Activated B cell treated with CpG ODN at 0.5 μM for 24 hours (primary cell): ENCODE data around the gene HADHB. TPM values are rescaled to one million over a fixed set of nuclear protein-coding genes. Genes with fewer than 3 reads are reported as not detected.
A peak's percentile ranks its signal among the peaks of the same experiment; 100 is the strongest.

Experiments
- ATAC-seq: fragments of 200-7000 bp; cut with Tn5 transposase; one replicate; pipeline ENCODE4 v1.10.0; 2021; ENCODE audit warnings: low read depth, mild to moderate bottlenecking, moderate library complexity
- CTCF ChIA-PET: fragments of 350-600 bp; sonication (Branson Sonifier 250); formaldehyde crosslinking; loops from one replicate; lab custom pipeline; 2021; ENCODE audit warnings: antibody characterized with exemption; lab: Charles Lee
- POLR2A ChIA-PET: fragments of 350-600 bp; sonication (Branson Sonifier 250); formaldehyde crosslinking; loops from one replicate; lab custom pipeline; 2021; ENCODE audit warnings: antibody characterized with exemption; lab: Charles Lee
- DNase-seq: peaks from one replicate; pipeline ENCODE4 v3.0.0; 2022
- H3K27ac Mint-ChIP-seq: one replicate; pipeline ENCODE4 v1.8.0; 2020; ENCODE audit warnings: mixed read lengths
- H3K27me3 Mint-ChIP-seq: one replicate; pipeline ENCODE4 v1.8.0; 2021; ENCODE audit warnings: mixed read lengths
- H3K36me3 Mint-ChIP-seq: one replicate; pipeline ENCODE4 v1.8.0; 2021; ENCODE audit warnings: low read depth, mixed read lengths
- H3K4me1 Mint-ChIP-seq: one replicate; pipeline ENCODE4 v1.8.0; 2021; ENCODE audit warnings: mixed read lengths
- H3K4me3 Mint-ChIP-seq: one replicate; pipeline ENCODE4 v1.8.0; 2020; ENCODE audit warnings: mild to moderate bottlenecking, mixed read lengths
- H3K9me3 Mint-ChIP-seq: one replicate; pipeline ENCODE4 v1.8.0; 2020; ENCODE audit warnings: mixed read lengths
- intact Hi-C: fragments of 100-400 bp; cut with micrococcal nuclease; formaldehyde crosslinking; loops from one replicate; pipeline ENCODE4 v1.15.1; 2024
- total RNA-seq: library from RNA; stranded (reverse); gene quantifications from 2 replicates; pipeline ENCODE4 v1.2.3, GENCODE V29; 2022
- TF ChIP-seq, protein P1 (sequence below): fragments of 200-600 bp; IDR thresholded peaks from one replicate; pipeline ENCODE4 v1.8.0; 2022; ENCODE audit warnings: antibody characterized with exemption, mild to moderate bottlenecking

HADHB gene
- total RNA-seq: 62.4 and 65.6 TPM in 2 replicates

DNA sequence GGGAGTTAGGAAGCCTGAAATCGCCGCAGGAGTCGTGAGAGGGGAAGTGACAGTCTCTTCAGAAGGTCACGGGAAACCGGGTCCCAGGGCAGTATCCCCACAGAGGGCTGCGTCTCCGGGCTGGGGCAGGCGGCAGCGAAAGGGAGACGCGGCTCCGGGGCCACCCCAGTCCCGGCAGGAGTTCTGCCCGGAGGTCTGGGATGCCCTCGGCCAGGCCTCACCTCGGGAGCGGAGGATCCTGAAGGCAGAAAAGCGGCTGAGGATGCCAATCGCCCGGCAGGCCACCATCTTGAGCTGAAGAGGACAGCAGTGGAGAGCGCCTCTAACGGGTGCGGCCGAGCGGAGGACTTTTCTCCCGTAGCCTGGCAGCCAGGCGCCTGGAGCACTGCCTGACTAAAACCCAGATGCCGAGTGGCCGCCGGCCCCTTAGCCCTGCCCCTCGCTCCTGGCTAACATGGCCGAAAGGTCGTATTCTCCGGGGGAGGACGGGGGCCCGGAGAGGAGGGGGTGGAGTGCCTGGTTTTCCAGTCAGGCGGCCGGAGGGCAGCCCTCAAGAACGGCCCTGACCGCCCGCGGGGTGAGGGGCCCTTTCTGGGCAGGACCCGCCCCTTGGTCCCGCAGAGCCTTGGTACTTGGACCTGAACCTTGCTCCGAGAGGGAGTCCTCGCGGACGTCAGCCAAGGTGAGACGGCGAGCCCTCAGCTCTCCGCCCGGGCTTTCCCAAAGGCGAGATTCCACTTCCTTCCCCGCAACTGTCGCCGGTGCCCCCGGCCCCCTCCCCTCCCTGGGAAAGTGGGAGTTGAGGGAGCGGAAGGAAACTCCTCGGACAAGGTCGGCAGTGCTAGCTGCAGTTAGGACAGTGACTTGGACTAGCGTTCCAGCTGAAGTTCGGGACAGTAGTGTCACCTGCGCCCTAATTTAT, at the start of gene HADHB, which contains the start of gene HADHA:
TSS of gene HADHB (plus strand) at position 631 of the 922 bp plus-strand sequence. CDS start 9,316 bp downstream, outside the sequence.
TSS of gene HADHA (minus strand) at position 324 of the 922 bp plus-strand sequence. CDS start at position 288, 36 bp downstream.
- ChIA-PET CTCF (interaction anchor here (0.9 to 1.4 kb wide), 4 partner anchors 12 to 253 kb away, joined by 3 to 4 read pairs (median 4); no protein-coding TSS in a partner anchor), POLR2A (interaction anchor here (0.6 to 5.4 kb wide), 11 partner anchors 25 to 1362 kb away, joined by 3 to 43 read pairs (median 6); partner anchors contain the start of genes ADGRF3, ASXL2, RAB10 and SELENOI)
- Mint-ChIP-seq H3K27ac (peak within 1 kb of the TSS; percentile 100), H3K27me3 (no peaks in the 10 kb centered on the region), H3K9me3 (no peaks in the 10 kb centered on the region), H3K4me1 (peaks cover 72% of the 10 kb centered on the region), H3K36me3 (peaks cover 24% of the 10 kb centered on the region), H3K4me3 (peak within 1 kb of the TSS; percentile 97)
- TF ChIP-seq, protein P1, sequence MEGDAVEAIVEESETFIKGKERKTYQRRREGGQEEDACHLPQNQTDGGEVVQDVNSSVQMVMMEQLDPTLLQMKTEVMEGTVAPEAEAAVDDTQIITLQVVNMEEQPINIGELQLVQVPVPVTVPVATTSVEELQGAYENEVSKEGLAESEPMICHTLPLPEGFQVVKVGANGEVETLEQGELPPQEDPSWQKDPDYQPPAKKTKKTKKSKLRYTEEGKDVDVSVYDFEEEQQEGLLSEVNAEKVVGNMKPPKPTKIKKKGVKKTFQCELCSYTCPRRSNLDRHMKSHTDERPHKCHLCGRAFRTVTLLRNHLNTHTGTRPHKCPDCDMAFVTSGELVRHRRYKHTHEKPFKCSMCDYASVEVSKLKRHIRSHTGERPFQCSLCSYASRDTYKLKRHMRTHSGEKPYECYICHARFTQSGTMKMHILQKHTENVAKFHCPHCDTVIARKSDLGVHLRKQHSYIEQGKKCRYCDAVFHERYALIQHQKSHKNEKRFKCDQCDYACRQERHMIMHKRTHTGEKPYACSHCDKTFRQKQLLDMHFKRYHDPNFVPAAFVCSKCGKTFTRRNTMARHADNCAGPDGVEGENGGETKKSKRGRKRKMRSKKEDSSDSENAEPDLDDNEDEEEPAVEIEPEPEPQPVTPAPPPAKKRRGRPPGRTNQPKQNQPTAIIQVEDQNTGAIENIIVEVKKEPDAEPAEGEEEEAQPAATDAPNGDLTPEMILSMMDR: no peak
- ATAC-seq (peak; percentile 84), DNase-seq (peak; percentile 88)
- intact Hi-C loops: loop anchor here (1.0 to 5.0 kb wide), 9 partner anchors 25 to 366 kb away; partner anchors contain the start of gene ASXL2

DNA sequence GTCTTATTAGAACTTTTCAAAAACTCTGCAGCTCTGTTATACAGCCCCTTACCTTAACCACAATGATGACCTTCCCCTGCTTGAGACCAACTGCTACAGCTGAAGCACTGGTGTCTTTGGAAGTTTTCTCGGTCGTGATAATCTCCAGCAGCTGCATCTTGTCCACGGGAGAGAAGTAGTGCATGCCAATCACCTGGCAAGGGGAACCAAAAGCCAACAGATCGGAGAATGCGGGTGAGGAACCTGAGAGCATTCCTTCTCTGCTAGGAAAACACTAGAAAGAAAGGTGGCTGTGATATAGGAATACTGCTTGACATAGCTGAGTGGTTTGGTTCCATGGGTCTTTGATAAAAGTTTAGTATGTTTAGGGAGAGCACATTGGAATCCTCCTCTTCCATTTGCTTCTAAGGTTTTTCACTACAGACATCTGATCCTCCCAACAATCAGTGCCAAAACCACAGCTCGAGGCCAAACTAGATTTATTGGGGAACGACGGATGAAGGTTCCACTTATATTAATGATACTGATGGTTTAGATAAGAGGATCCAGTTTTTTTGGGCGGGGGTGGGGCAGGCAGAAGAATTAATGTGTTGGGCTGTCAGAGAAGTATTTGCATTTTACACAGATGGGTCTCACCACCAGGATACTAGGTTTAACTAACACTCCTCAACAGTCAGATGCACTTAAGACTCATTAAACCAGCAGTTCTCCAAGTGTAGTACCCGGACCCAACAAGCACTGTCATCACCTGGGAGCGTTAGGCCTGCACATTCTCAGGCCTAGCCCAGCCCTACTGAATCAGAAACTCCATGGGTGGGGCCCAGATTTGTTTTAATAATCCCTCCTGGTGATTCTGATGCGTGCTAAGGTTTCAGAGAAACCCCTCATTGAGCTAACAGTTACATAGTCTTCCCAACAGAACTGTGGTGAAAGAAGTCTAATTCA, 49.4 kb upstream of the HADHB start:
- CTCF ChIA-PET: interaction anchor here (1.4 kb wide), 1 partner anchor 11 kb away, joined by 6 read pairs; no protein-coding TSS in a partner anchor

DNA sequence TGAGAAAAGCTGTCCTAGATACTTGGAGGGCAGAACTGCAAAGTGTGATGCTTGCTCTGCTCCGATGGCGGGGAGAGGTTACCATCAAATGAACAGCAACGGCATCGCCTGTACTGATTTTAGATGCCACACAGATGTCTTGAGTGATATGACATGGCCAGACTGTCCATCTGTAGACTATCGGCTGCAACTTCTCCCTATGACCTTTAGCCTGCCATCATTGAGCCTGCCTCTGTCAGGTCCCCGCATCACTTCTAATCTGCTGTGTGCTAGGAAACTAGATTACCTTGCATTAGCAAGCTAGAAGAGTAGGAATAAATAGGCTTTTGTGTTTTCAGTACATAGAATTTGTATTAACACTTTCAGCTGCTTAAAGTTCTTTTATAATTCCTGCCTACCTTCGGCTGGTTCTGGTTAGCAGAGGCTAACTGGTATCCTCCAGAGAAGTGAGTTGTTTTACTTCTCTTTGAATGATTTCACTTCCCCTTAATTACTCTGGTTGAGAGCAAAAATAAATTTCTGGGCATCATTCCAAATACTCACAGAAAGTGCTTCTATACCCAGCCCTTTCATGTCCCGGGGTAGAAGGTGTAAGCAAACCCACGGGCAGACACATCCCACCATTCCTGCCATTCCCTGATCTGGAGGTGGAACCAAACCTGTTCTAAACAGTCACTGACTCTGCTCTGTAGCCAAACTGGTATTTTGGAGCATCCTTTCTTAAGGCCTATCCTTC, 47.9 kb upstream of the HADHB start:
- ATAC-seq (peak; percentile 88), DNase-seq (no peak)
- no peak overlapping the region for H3K4me3 Mint-ChIP-seq
- H3K9me3 Mint-ChIP-seq: peaks cover 10% of the 10 kb centered on the region
- TF ChIP-seq, protein P1: no peak
- peaks cover 92% of the 10 kb centered on the region for H3K36me3 Mint-ChIP-seq
- ChIA-PET CTCF (interaction anchor here (0.7 to 1.4 kb wide), 2 partner anchors 12 kb away, joined by 3 to 6 read pairs; no protein-coding TSS in a partner anchor), POLR2A (no interaction called here)
- peak overlapping the region; percentile 50 for H3K27ac Mint-ChIP-seq
- H3K4me1 Mint-ChIP-seq: peaks cover 28% of the 10 kb centered on the region
- intact Hi-C loops: loop anchor here (2.0 kb wide), 1 partner anchor 48 kb away; the partner anchor contains the start of genes HADHA and HADHB
- H3K27me3 Mint-ChIP-seq: no peaks in the 10 kb centered on the region

More for the DNA sequence above, 49.4 kb upstream of the HADHB start:
- TF ChIP-seq, protein P1: no peak
- peaks cover 28% of the 10 kb centered on the region for H3K4me1 Mint-ChIP-seq
- ATAC-seq (no peak), DNase-seq (no peak)
- H3K36me3 Mint-ChIP-seq: peaks cover 95% of the 10 kb centered on the region
- intact Hi-C loops: no loop called here
- no peaks in the 10 kb centered on the region for H3K27me3 Mint-ChIP-seq
- H3K9me3 Mint-ChIP-seq: peaks cover 10% of the 10 kb centered on the region
- no peak overlapping the region for H3K4me3 Mint-ChIP-seq
- POLR2A ChIA-PET: interaction anchor here (1.1 kb wide), 1 partner anchor 11 kb away, joined by 3 read pairs; no protein-coding TSS in a partner anchor
- H3K27ac Mint-ChIP-seq: no peak overlapping the region

DNA sequence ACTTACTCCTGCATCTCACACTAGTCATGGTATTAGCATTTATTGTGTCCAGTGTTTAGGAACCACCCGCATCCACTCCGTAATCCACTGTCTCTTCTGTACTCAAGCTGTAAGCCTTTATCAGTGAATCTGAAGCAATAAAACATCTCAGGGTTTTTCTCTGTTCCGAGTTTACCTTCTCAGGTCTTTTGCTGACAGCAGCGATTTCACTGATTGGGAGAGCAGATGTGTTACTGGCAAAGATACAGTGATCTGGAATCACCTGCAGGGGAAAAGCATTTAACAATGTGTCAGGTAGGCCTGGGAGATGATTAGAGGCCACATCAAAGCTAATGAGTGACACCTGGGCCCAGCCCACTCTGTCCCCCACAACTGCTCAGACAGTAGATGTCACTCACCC, 47.2 kb upstream of the HADHB start:
- H3K4me3 Mint-ChIP-seq: no peak overlapping the region
- H3K9me3 Mint-ChIP-seq: peaks cover 10% of the 10 kb centered on the region
- H3K27me3 Mint-ChIP-seq: no peaks in the 10 kb centered on the region
- ATAC-seq (no peak), DNase-seq (no peak)
- H3K4me1 Mint-ChIP-seq: peaks cover 28% of the 10 kb centered on the region
- TF ChIP-seq, protein P1: no peak
- H3K36me3 Mint-ChIP-seq: peaks cover 92% of the 10 kb centered on the region
- peak overlapping the region; percentile 46 for H3K27ac Mint-ChIP-seq
- intact Hi-C loops: loop anchor here (2.0 kb wide), 1 partner anchor 47 kb away; the partner anchor contains the start of genes HADHA and HADHB
- CTCF ChIA-PET: interaction anchor here (0.7 kb wide), 1 partner anchor 13 kb away, joined by 3 read pairs; no protein-coding TSS in a partner anchor
- POLR2A ChIA-PET: no interaction called here
